BE2C (cell line): ENCODE results near the gene TCERG1L.
"Not testable (repeated sequence)": the region's sequence is repeated elsewhere in the genome, so short reads cannot be mapped to it uniquely, and the experiment has no call there.

Experiments used
- DNase-seq: peaks from one replicate; pipeline ENCODE4 v3.0.0-alpha.2; 2020
- H3K27me3 ChIP-seq: fragments of 250-450 bp; sonication (Bioruptor Pico); 2 replicates; pipeline ENCODE4 v1.5.1; 2020; ENCODE audit warnings: mild to moderate bottlenecking
- H3K36me3 ChIP-seq: fragments of 250-450 bp; sonication (Bioruptor Pico); 2 replicates; pipeline ENCODE4 v1.5.1; 2020; ENCODE audit warnings: mild to moderate bottlenecking
- H3K4me1 ChIP-seq: fragments of 250-450 bp; sonication (Bioruptor Pico); 2 replicates; pipeline ENCODE4 v1.5.1; 2020
- H3K4me3 ChIP-seq: 2 replicates; pipeline ENCODE4 v1.5.1; 2011; ENCODE audit warnings: low read depth, low read length
- H3K9me3 ChIP-seq: fragments of 250-450 bp; sonication (Bioruptor Pico); 2 replicates; pipeline ENCODE4 v1.5.1; 2020
- CTCF ChIP-seq: IDR thresholded peaks from 2 replicates; pipeline ENCODE4 v1.5.1; 2012; ENCODE audit warnings: mild to moderate bottlenecking, low read depth, low read length

Gene TCERG1L

DNA sequence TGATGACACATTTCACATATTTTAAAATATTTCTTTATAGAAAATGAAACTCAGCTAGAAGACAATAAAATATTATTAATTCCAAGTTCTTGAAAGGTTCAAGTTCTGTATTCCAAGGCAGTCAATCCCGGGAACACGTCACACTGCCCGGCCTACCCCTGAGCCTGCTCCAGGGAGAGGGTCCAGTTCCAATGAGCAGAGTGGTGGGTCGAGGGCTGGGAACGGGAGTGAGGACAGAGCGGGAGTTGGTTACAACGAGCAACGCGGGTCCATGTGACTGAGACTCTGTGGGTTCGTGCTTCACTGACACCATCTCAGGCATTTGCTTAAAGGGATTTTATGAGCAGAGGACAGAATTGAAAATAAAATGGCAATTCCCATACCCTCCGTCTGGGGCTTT, 209.4 kb downstream of the TCERG1L start:
- TF ChIP-seq CTCF, result no peak
- no peak for DNase-seq
- no peaks in the 10 kb centered on the region for H3K36me3 ChIP-seq
- no peaks in the 10 kb centered on the region for H3K27me3 ChIP-seq
- no peak overlapping the region for H3K4me3 ChIP-seq
- no peaks in the 10 kb centered on the region for H3K4me1 ChIP-seq
- H3K9me3 ChIP-seq, result no peaks in the 10 kb centered on the region

GRCh38 chr10:131100418-131101410, 210.8 kb downstream of the TCERG1L start:
- not testable (repeated sequence) for DNase-seq, H3K36me3 ChIP-seq, H3K9me3 ChIP-seq, H3K4me1 ChIP-seq, H3K27me3 ChIP-seq, H3K4me3 ChIP-seq

DNA sequence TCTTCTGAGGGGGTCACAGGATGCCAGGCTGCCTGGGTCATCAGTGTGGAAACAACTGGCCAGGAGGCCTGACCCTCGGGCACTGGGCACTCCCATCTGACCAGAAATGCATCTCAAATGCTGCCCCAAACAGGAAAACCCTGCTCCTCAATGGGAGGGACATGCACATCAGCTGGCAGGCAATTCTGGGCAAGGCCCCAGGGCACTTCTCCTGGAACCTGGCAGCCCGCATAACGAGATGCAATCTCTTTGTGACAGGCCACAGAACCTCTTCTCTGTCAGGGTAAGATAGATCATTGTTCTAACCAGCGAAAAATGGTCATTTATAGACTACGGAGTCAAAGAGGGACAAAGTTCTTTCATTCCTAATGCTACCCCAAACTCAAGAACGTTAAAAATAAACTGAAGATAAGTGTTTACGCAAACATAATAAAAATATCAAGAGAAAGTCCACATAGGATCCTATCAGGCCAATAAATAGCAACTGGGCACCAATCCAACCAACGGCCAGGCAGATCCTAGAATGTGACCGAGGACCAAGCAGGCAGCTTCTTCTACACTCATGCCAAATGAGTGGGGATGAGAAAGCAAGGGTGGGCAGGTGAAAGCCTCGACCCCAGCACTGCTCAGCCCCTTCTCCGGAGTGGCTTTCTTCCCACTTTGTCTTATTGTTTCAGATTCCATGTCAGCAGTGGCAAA, 212.3 kb downstream of the TCERG1L start:
- no peak for DNase-seq
- Histone ChIP-seq H3K9me3 (no peaks in the 10 kb centered on the region), H3K4me3 (no peak overlapping the region), H3K4me1 (no peaks in the 10 kb centered on the region), H3K27me3 (no peaks in the 10 kb centered on the region), H3K36me3 (no peaks in the 10 kb centered on the region)
- no peak for TF ChIP-seq CTCF

- Histone ChIP-seq H3K4me1 (no peaks in the 10 kb centered on the region), H3K36me3 (no peaks in the 10 kb centered on the region), H3K4me3 (no peak overlapping the region), H3K27me3 (no peaks in the 10 kb centered on the region), H3K9me3 (no peaks in the 10 kb centered on the region)
- no peak for DNase-seq
- TF ChIP-seq CTCF, result no peak
Measured at GRCh38 chr10:131098416-131098952, 213.0 kb downstream of the TCERG1L start.

DNA sequence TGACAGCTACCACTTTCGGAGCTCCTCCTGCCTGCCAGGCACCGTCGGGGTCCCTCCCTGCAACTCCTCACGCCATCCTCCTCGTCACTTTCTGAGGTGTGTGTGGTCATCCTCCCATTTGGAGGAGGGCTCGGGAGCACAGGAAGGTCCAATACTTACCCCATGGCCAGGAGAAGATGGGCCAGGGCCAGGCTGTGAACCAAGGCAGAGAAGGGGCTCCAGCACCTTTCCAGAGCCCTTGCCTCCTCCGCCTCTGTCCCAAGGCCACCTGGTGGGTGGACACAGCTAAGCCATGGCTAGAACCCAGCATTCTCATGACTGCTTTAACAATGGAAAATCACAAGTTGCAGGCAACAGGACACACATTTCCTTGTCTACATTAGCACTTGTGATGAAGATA, 215.5 kb downstream of the TCERG1L start:
- no peaks in the 10 kb centered on the region for H3K27me3 ChIP-seq
- no peak for TF ChIP-seq CTCF
- H3K4me1 ChIP-seq, result no peaks in the 10 kb centered on the region
- H3K36me3 ChIP-seq, result no peaks in the 10 kb centered on the region
- no peak for DNase-seq
- H3K4me3 ChIP-seq, result no peak overlapping the region
- no peaks in the 10 kb centered on the region for H3K9me3 ChIP-seq

- TF ChIP-seq CTCF, result no peak
- Histone ChIP-seq H3K9me3 (no peaks in the 10 kb centered on the region), H3K4me1 (no peaks in the 10 kb centered on the region), H3K4me3 (no peak overlapping the region), H3K36me3 (no peaks in the 10 kb centered on the region), H3K27me3 (no peaks in the 10 kb centered on the region)
- DNase-seq, result no peak
Measured at GRCh38 chr10:131095313-131095580, 216.3 kb downstream of the TCERG1L start.
